Suprapubic skin (tissue), 4 donors: ENCODE data around the gene LPP. TPM values are rescaled to one million over a fixed set of nuclear protein-coding genes. Genes with fewer than 3 reads are reported as not detected.

Experiments
- DNase-seq, 2 donors: peaks; one replicate each; pipeline ENCODE4 v3.0.0-alpha.2; 2019; ENCODE audit warnings: low spot score in 2 of 2
- H3K27ac ChIP-seq: fragments of 200-600 bp; sonication (generic); one replicate; pipeline ENCODE4 v1.5.1; 2019
- H3K27me3 ChIP-seq: fragments of 200-600 bp; sonication (generic); one replicate; pipeline ENCODE4 v1.5.1; 2019
- H3K36me3 ChIP-seq: fragments of 200-600 bp; sonication (generic); one replicate; pipeline ENCODE4 v1.5.1; 2019
- H3K4me1 ChIP-seq: fragments of 200-600 bp; sonication (generic); one replicate; pipeline ENCODE4 v1.5.1; 2019
- H3K4me3 ChIP-seq: fragments of 200-600 bp; sonication (generic); one replicate; pipeline ENCODE4 v1.5.1; 2019; ENCODE audit warnings: mild to moderate bottlenecking
- H3K9me3 ChIP-seq: fragments of 200-600 bp; sonication (generic); one replicate; pipeline ENCODE4 v1.5.1; 2019
- EP300 ChIP-seq: sonication (generic); formaldehyde crosslinking; IDR thresholded peaks from one replicate; pipeline ENCODE4 v1.6.1; 2017; ENCODE audit warnings: antibody characterized with exemption
- POLR2A ChIP-seq, 2 donors: fragments of 450-650 bp; IDR thresholded peaks; one replicate each; pipeline ENCODE4 v1.6.1; 2017; ENCODE audit warnings: antibody characterized with exemption in 2 of 2, mild to moderate bottlenecking in 2 of 2, moderate library complexity in 2 of 2
- POLR2AphosphoS5 ChIP-seq, 3 donors: sonication (generic); formaldehyde crosslinking; IDR thresholded peaks; one replicate each; pipeline ENCODE4 v1.6.1; 2017; ENCODE audit warnings: antibody characterized with exemption in 3 of 3
- WGBS: methylation state at CpG from one replicate; pipeline ENCODE4 v1.1.5; 2018; 5-methylcytosine and 5-hydroxymethylcytosine counted together
- total RNA-seq, 4 donors: library from RNA; depleted of rRNA; stranded (reverse); fragments of >200 nt; gene quantifications; one replicate each; pipeline ENCODE4 v1.1.0, GENCODE V29; 2016
- TF ChIP-seq, protein P1 (sequence below), 2 donors: fragments of 200-600 bp in 1 of 2; fragments of 450-650 bp in 1 of 2; sonication (generic) in 1 of 2; IDR thresholded peaks; one replicate each; pipeline ENCODE4 v1.5.1; 2016 to 2019; ENCODE audit warnings: antibody characterized with exemption in 2 of 2, mild to moderate bottlenecking in 1 of 2, moderate library complexity in 1 of 2

Gene LPP
- total RNA-seq, 4 donors from 2014 or later: 56.8 to 127 (median 84.2) TPM

GRCh38 chr3:188913084-188913483 is 759.1 kb downstream of the LPP start:
- H3K27ac ChIP-seq: no peak overlapping the region
- H3K27me3 ChIP-seq: no peaks in the 10 kb centered on the region
- no peaks in the 10 kb centered on the region for H3K9me3 ChIP-seq
- H3K4me1 ChIP-seq: peaks cover 20% of the 10 kb centered on the region
- TF ChIP-seq POLR2A (IDR thresholded peaks at IDR 0.05): no peak
- TF ChIP-seq, protein P1, sequence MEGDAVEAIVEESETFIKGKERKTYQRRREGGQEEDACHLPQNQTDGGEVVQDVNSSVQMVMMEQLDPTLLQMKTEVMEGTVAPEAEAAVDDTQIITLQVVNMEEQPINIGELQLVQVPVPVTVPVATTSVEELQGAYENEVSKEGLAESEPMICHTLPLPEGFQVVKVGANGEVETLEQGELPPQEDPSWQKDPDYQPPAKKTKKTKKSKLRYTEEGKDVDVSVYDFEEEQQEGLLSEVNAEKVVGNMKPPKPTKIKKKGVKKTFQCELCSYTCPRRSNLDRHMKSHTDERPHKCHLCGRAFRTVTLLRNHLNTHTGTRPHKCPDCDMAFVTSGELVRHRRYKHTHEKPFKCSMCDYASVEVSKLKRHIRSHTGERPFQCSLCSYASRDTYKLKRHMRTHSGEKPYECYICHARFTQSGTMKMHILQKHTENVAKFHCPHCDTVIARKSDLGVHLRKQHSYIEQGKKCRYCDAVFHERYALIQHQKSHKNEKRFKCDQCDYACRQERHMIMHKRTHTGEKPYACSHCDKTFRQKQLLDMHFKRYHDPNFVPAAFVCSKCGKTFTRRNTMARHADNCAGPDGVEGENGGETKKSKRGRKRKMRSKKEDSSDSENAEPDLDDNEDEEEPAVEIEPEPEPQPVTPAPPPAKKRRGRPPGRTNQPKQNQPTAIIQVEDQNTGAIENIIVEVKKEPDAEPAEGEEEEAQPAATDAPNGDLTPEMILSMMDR (IDR thresholded peaks at IDR 0.05): no peak
- TF ChIP-seq EP300: no peak
- TF ChIP-seq POLR2AphosphoS5 (IDR thresholded peaks at IDR 0.05): no peak
- no peaks in the 10 kb centered on the region for H3K36me3 ChIP-seq
- DNase-seq: no peak
- no peak overlapping the region for H3K4me3 ChIP-seq
- 100% methylated on average over 2 of the region's 2 CpGs for WGBS

DNA sequence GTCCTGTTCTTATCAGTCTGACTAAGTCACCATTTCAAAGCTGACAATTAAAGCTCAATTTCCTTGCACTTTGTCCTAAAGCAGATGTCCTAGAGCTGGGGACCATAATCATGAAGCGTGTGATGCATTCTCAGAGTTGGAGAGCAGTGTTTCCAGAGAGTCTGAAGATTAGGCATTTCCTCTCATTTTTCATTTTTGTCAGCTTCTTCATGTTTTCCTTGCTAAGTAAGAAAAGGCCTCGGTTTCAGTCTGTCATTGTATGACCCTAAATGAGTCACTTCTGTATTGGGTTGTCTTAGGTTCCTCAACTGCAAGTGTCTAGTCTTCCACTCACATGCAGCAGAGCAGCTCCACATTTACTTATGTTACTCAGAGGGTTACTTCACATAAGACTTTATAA is 760.6 kb downstream of the LPP start:
- WGBS: 36% methylated on average over 2 of the region's 2 CpGs
- Histone ChIP-seq H3K27me3 (no peaks in the 10 kb centered on the region), H3K27ac (peak overlapping the region; percentile 10), H3K4me1 (peaks cover 20% of the 10 kb centered on the region), H3K9me3 (no peaks in the 10 kb centered on the region), H3K4me3 (no peak overlapping the region), H3K36me3 (no peaks in the 10 kb centered on the region)
- no peak for DNase-seq
- TF ChIP-seq POLR2AphosphoS5 (IDR thresholded peaks at IDR 0.05): no peak
- TF ChIP-seq EP300: no peak
- no peak for TF ChIP-seq POLR2A (IDR thresholded peaks at IDR 0.05)
- TF ChIP-seq, protein P1 (IDR thresholded peaks at IDR 0.05): no peak

DNA sequence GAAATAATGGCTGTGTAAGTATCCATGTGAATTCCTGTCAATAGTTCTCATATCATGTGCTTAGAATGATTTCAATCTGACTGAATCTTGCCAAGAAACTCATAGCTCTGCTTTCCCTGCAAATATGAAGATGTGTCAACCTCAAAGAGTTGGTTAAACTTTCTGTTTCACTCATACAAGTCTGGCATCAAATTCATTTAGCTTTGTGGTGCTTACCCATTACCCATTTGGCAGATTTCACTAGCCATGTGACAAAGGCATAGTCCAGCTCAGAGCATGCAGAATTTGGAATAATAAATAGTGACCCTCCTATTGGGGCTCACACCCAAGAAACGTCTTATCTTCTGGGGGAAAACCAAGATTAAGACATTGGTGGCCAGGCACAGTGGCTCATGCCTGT is 761.2 kb downstream of the LPP start:
- Histone ChIP-seq H3K4me3 (no peak overlapping the region), H3K27me3 (no peaks in the 10 kb centered on the region), H3K4me1 (peaks cover 20% of the 10 kb centered on the region), H3K36me3 (no peaks in the 10 kb centered on the region), H3K27ac (peak overlapping the region; percentile 10), H3K9me3 (no peaks in the 10 kb centered on the region)
- WGBS: 29% methylated on average over 1 of the region's 1 CpG
- DNase-seq: no peak
- no peak for TF ChIP-seq POLR2A (IDR thresholded peaks at IDR 0.05)
- TF ChIP-seq EP300: no peak
- TF ChIP-seq POLR2AphosphoS5 (IDR thresholded peaks at IDR 0.05): no peak
- TF ChIP-seq, protein P1 (IDR thresholded peaks at IDR 0.05): no peak

DNA sequence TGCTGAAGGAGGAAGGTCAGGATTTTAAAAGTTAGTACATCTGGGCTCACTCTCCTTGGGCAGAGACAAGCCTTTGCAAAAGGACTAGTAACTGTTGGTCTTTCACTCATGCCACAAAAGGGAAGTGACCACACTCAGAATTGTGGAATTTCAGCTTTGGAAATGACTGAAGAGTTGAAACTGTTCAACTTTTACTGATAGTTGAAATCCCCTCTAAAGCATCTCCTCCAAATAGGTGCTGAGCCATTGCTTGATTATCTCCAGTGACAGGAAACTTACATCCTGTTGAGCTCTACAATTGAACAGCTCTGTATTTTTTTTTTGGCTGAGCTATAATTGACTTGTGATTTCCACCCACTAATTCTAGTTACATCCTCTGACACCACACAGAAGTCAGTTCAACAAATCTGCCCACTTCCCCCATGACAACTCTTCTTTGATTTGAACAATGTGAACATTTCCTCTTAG is 763.0 kb downstream of the LPP start:
- Histone ChIP-seq H3K27me3 (no peaks in the 10 kb centered on the region), H3K9me3 (no peaks in the 10 kb centered on the region), H3K27ac (no peak overlapping the region), H3K4me1 (peaks cover 20% of the 10 kb centered on the region), H3K4me3 (no peak overlapping the region), H3K36me3 (no peaks in the 10 kb centered on the region)
- TF ChIP-seq POLR2AphosphoS5 (IDR thresholded peaks at IDR 0.05) (no peak), POLR2A (IDR thresholded peaks at IDR 0.05) (no peak), EP300 (no peak)
- TF ChIP-seq, protein P1 (IDR thresholded peaks at IDR 0.05): no peak
- DNase-seq: no peak

DNA sequence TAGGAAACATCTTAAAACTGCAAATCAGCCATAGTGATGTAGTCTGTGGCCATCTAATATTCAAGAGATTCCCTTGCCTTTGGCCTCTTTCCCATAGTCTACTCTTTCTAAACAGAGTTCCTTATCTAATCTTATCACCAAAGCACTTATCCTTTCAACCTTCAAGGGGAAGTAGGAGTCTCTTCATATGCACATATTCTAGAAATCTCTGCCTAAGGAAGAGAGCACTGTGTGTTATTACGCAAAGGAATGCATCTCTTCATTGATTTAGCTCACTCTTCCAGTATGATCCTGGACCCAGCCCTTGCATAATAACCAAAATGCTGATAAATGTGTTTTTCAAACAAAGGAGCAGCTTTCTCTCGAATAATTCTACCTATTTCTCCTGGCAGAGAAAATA is 764.1 kb downstream of the LPP start:
- no peak overlapping the region for H3K27ac ChIP-seq
- no peaks in the 10 kb centered on the region for H3K36me3 ChIP-seq
- WGBS: 89% methylated on average over 2 of the region's 2 CpGs
- H3K4me3 ChIP-seq: no peak overlapping the region
- TF ChIP-seq EP300: no peak
- TF ChIP-seq POLR2A (IDR thresholded peaks at IDR 0.05): no peak
- TF ChIP-seq POLR2AphosphoS5 (IDR thresholded peaks at IDR 0.05): no peak
- TF ChIP-seq, protein P1 (IDR thresholded peaks at IDR 0.05): no peak
- H3K9me3 ChIP-seq: no peaks in the 10 kb centered on the region
- no peaks in the 10 kb centered on the region for H3K27me3 ChIP-seq
- no peak for DNase-seq
- peaks cover 20% of the 10 kb centered on the region for H3K4me1 ChIP-seq
